HEK293 (cell line): ENCODE data around the gene TXNIP.

Source experiments
- EGR2 ChIP-seq: fragments of 450-650 bp; formaldehyde crosslinking; IDR thresholded peaks from 2 replicates; pipeline ENCODE4 v1.5.1; 2016; ENCODE audit warnings: low read depth, missing biosample characterization, missing genetic modification characterization
- INSM2 ChIP-seq: fragments of 450-650 bp; formaldehyde crosslinking; IDR thresholded peaks from 2 replicates; pipeline ENCODE4 v1.5.1; 2016; ENCODE audit warnings: missing biosample characterization, missing genetic modification characterization
- KLF9 ChIP-seq: fragments of 450-650 bp; formaldehyde crosslinking; IDR thresholded peaks from 2 replicates; pipeline ENCODE4 v1.5.1; 2016; ENCODE audit warnings: missing biosample characterization, missing genetic modification characterization, low read depth
- PRDM2 ChIP-seq: fragments of 450-650 bp; formaldehyde crosslinking; IDR thresholded peaks from 2 replicates; pipeline ENCODE4 v1.5.1; 2016; ENCODE audit warnings: missing biosample characterization, missing genetic modification characterization, borderline replicate concordance
- SP7 ChIP-seq: fragments of 450-650 bp; formaldehyde crosslinking; IDR thresholded peaks from 2 replicates; pipeline ENCODE4 v1.5.1; 2016; ENCODE audit warnings: missing biosample characterization, missing genetic modification characterization
- TCF7L2 ChIP-seq: IDR thresholded peaks from 2 replicates; pipeline ENCODE4 v1.6.1; 2011; ENCODE audit warnings: low read depth, mild to moderate bottlenecking, inconsistent platforms, low read length, moderate library complexity, borderline replicate concordance
- WT1 ChIP-seq: fragments of 450-650 bp; formaldehyde crosslinking; IDR thresholded peaks from 2 replicates; pipeline ENCODE4 v1.5.1; 2016; ENCODE audit warnings: missing biosample characterization, missing genetic modification characterization
- ZFP69B ChIP-seq: fragments of 450-650 bp; formaldehyde crosslinking; IDR thresholded peaks from 2 replicates; pipeline ENCODE4 v1.5.1; 2016; ENCODE audit warnings: missing biosample characterization, missing genetic modification characterization
- ZNF112 ChIP-seq: fragments of 450-650 bp; formaldehyde crosslinking; IDR thresholded peaks from 2 replicates; pipeline ENCODE4 v1.5.0; 2017; ENCODE audit warnings: missing biosample characterization, missing genetic modification characterization
- ZNF140 ChIP-seq: fragments of 450-650 bp; formaldehyde crosslinking; IDR thresholded peaks from 2 replicates; pipeline ENCODE4 v1.5.1; 2016; ENCODE audit warnings: missing biosample characterization, missing genetic modification characterization
- ZNF148 ChIP-seq: fragments of 450-650 bp; formaldehyde crosslinking; IDR thresholded peaks from 2 replicates; pipeline ENCODE4 v1.5.0; 2017; ENCODE audit warnings: missing biosample characterization, missing genetic modification characterization, borderline replicate concordance
- ZNF174 ChIP-seq: fragments of 450-650 bp; formaldehyde crosslinking; IDR thresholded peaks from 2 replicates; pipeline ENCODE4 v1.5.0; 2017; ENCODE audit warnings: missing biosample characterization, mild to moderate bottlenecking, missing genetic modification characterization
- ZNF184 ChIP-seq: fragments of 450-650 bp; IDR thresholded peaks from 2 replicates; pipeline ENCODE4 v1.5.1; 2018; ENCODE audit warnings: missing biosample characterization, mild to moderate bottlenecking, missing genetic modification characterization
- ZNF239 ChIP-seq: fragments of 450-650 bp; formaldehyde crosslinking; IDR thresholded peaks from 2 replicates; pipeline ENCODE4 v1.5.1; 2016; ENCODE audit warnings: missing biosample characterization, missing genetic modification characterization
- ZNF280D ChIP-seq: fragments of 450-650 bp; formaldehyde crosslinking; IDR thresholded peaks from 2 replicates; pipeline ENCODE4 v1.5.1; 2016; ENCODE audit warnings: missing biosample characterization, missing genetic modification characterization
- ZNF354C ChIP-seq: fragments of 450-650 bp; formaldehyde crosslinking; IDR thresholded peaks from 2 replicates; pipeline ENCODE4 v1.5.1; 2016; ENCODE audit warnings: missing biosample characterization, missing genetic modification characterization, low read depth, borderline replicate concordance
- ZNF404 ChIP-seq: fragments of 450-650 bp; formaldehyde crosslinking; IDR thresholded peaks from 2 replicates; pipeline ENCODE4 v1.5.1; 2017; ENCODE audit warnings: missing biosample characterization, missing genetic modification characterization
- ZNF529 ChIP-seq: fragments of 450-650 bp; formaldehyde crosslinking; IDR thresholded peaks from 2 replicates; pipeline ENCODE4 v1.5.1; 2017; ENCODE audit warnings: missing genetic modification characterization, missing biosample characterization; ENCODE audit not compliant: insufficient replicate concordance
- ZNF549 ChIP-seq: fragments of 450-650 bp; IDR thresholded peaks from 2 replicates; pipeline ENCODE4 v1.5.1; 2018; ENCODE audit warnings: missing biosample characterization, missing genetic modification characterization, mild to moderate bottlenecking, inconsistent platforms, moderate library complexity
- ZNF600 ChIP-seq: fragments of 450-650 bp; formaldehyde crosslinking; IDR thresholded peaks from 2 replicates; pipeline ENCODE4 v1.5.1; 2016; ENCODE audit warnings: missing biosample characterization, missing genetic modification characterization
- ZNF610 ChIP-seq: fragments of 450-650 bp; formaldehyde crosslinking; IDR thresholded peaks from 2 replicates; pipeline ENCODE4 v1.5.1; 2016; ENCODE audit warnings: missing biosample characterization, missing genetic modification characterization, borderline replicate concordance
- ZNF624 ChIP-seq: fragments of 450-650 bp; formaldehyde crosslinking; IDR thresholded peaks from 2 replicates; pipeline ENCODE4 v1.5.1; 2017; ENCODE audit warnings: missing biosample characterization, missing genetic modification characterization
- ZNF654 ChIP-seq: fragments of 450-650 bp; formaldehyde crosslinking; IDR thresholded peaks from 2 replicates; pipeline ENCODE4 v1.5.1; 2016; ENCODE audit warnings: low read depth, missing biosample characterization, missing genetic modification characterization
- ZNF658 ChIP-seq: fragments of 450-650 bp; formaldehyde crosslinking; IDR thresholded peaks from 2 replicates; pipeline ENCODE4; 2016; ENCODE audit warnings: missing biosample characterization, missing genetic modification characterization
- ZNF747 ChIP-seq: fragments of 450-650 bp; formaldehyde crosslinking; IDR thresholded peaks from 2 replicates; pipeline ENCODE4 v1.5.1; 2016; ENCODE audit warnings: missing biosample characterization, missing genetic modification characterization
- ZNF777 ChIP-seq: fragments of 450-650 bp; formaldehyde crosslinking; IDR thresholded peaks from 2 replicates; pipeline ENCODE4 v1.5.1; 2017; ENCODE audit warnings: missing biosample characterization, missing genetic modification characterization, borderline replicate concordance
- ZSCAN16 ChIP-seq: fragments of 450-650 bp; formaldehyde crosslinking; IDR thresholded peaks from 2 replicates; pipeline ENCODE4 v1.5.1; 2016; ENCODE audit warnings: missing biosample characterization, missing genetic modification characterization

TXNIP gene

GRCh38 chr1:145996433-145997015, at the start of gene TXNIP (continued):
- peak; percentile 95 for TF ChIP-seq SP7 (tag by site-specific recombination)
- peak; percentile 98 for TF ChIP-seq ZNF600 (tag by site-specific recombination)
- no peak for TF ChIP-seq ZNF658 (tag by site-specific recombination)
- no peak for TF ChIP-seq ZNF549 (tag by site-specific recombination)
- TF ChIP-seq ZNF777 (tag by site-specific recombination), result no peak
- TF ChIP-seq ZFP69B (tag by site-specific recombination), result 0 out of 2 replicates have a peak, but pooled peaks have one; percentile 24
- no peak for TF ChIP-seq ZNF529 (tag by site-specific recombination)
- no peak for TF ChIP-seq ZNF654
- no peak for TF ChIP-seq ZNF148 (tag by site-specific recombination)
- no peak for TF ChIP-seq ZNF624 (tag by site-specific recombination)
- peak; percentile 98 for TF ChIP-seq ZNF610 (tag by site-specific recombination)
- no peak for TF ChIP-seq ZNF747 (tag by site-specific recombination)
- no peak for TF ChIP-seq EGR2 (tag by site-specific recombination)
- TF ChIP-seq ZSCAN16 (tag by site-specific recombination), result no peak
- TF ChIP-seq TCF7L2, result no peak
- no peak for TF ChIP-seq ZNF140
- TF ChIP-seq WT1 (tag by site-specific recombination), result peak; percentile 29
- TF ChIP-seq ZNF354C, result no peak
- no peak for TF ChIP-seq ZNF174
- no peak for TF ChIP-seq ZNF239 (tag by site-specific recombination)
- TF ChIP-seq PRDM2 (tag by site-specific recombination), result no peak
- no peak for TF ChIP-seq ZNF112 (tag by site-specific recombination)
- TF ChIP-seq ZNF280D (tag by site-specific recombination), result no peak
- TF ChIP-seq ZNF184 (tag by site-specific recombination), result no peak
- peak; percentile 56; the same call in 1 of the 2 replicates for TF ChIP-seq INSM2 (tag by site-specific recombination)
- no peak for TF ChIP-seq KLF9 (tag by site-specific recombination)
- TF ChIP-seq ZNF404 (tag by site-specific recombination), result no peak
